ENCODE measurements around the gene ESYT3.

The ESYT3 gene

GRCh38 chr3:138434276-138434874 lies at the start of gene ESYT3:
Gene ESYT3, plus strand, starts transcription at chr3:138434616. Its CDS starts 183 bp downstream, at chr3:138434799.
- no peak for TF ChIP-seq CTCF (conservative IDR thresholded peaks at IDR 0.05)
- H3K27ac ChIP-seq, result no peak within 1 kb of the TSS

- H3K27ac ChIP-seq, result no peak overlapping the region
- no peak for TF ChIP-seq CTCF (conservative IDR thresholded peaks at IDR 0.05)
These were observed 49.4 kb upstream of the ESYT3 start for GRCh38 chr3:138384976-138385375.

- H3K27ac ChIP-seq, result no peak overlapping the region
- no peak for TF ChIP-seq CTCF (conservative IDR thresholded peaks at IDR 0.05)
These were observed 45.2 kb upstream of the ESYT3 start for GRCh38 chr3:138389144-138389601.

GRCh38 chr3:138389841-138390581 lies 44.4 kb upstream of the ESYT3 start:
- TF ChIP-seq CTCF (conservative IDR thresholded peaks at IDR 0.05), result no peak
- H3K27ac ChIP-seq, result no peak overlapping the region

GRCh38 chr3:138390582-138390932 lies 43.9 kb upstream of the ESYT3 start:
- no peak for TF ChIP-seq CTCF (conservative IDR thresholded peaks at IDR 0.05)
- no peak overlapping the region for H3K27ac ChIP-seq

- TF ChIP-seq CTCF (conservative IDR thresholded peaks at IDR 0.05), result no peak
- no peak overlapping the region for H3K27ac ChIP-seq
These were observed 40.3 kb upstream of the ESYT3 start for GRCh38 chr3:138394156-138394555.

- TF ChIP-seq CTCF (conservative IDR thresholded peaks at IDR 0.05), result no peak
- H3K27ac ChIP-seq, result no peak overlapping the region
These were observed 39.7 kb upstream of the ESYT3 start for GRCh38 chr3:138394686-138395085.

All from VCaP (cell line).